IPS DF 19.7 (cell line): ENCODE results near the gene TCL1B.
"Not testable (repeated sequence)": the region's sequence is repeated elsewhere in the genome, so short reads cannot be mapped to it uniquely, and the experiment has no call there.

Experiments used
- DNase-seq: peaks from one replicate; pipeline ENCODE4 v3.0.0-alpha.2; 2013; ENCODE audit warnings: low read depth, low spot score

Gene TCL1B

GRCh38 chr14:95701846-95702221, 15.6 kb downstream of the TCL1B start:
- DNase-seq = no peak

DNA sequence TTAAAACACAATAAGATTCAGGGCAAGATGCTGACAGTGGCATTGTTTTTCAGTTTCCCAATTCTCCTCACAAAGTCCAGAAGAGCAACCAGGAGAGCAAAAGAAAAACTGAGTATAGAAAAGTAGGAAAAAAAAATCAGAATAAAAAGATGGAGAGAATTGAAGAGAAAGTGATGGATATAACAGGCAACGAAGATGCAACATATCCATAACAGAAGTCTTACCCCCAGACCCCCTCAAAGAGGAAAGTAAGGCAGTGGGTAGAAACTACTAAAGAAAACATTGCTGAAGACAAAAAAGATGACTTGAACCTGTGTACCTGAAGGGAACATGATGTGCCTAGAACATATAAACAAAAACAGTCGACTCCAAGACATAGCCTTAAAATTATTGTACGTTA, 17.1 kb downstream of the TCL1B start:
- no peak for DNase-seq

DNA sequence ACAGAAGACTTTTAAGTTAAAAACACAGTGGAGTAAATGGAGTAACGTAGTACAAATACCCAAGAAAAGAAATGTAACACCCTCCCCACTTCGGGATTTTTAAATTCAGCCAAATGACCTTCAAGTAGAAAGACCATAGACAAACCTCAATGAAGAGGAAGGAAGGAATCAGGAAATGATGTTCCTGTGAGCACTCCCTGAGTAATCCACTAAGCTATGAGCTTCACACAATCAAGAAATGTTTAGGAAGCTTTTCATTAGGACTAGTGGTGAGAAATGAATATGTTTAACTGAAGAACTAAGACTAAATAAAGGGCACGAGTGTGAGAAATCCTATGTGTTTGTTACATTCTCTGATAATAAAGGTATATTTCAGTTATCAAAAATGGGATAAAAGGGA, 17.6 kb downstream of the TCL1B start:
- DNase-seq = no peak

GRCh38 chr14:95705518-95705917, 19.3 kb downstream of the TCL1B start:
- no peak for DNase-seq

DNA sequence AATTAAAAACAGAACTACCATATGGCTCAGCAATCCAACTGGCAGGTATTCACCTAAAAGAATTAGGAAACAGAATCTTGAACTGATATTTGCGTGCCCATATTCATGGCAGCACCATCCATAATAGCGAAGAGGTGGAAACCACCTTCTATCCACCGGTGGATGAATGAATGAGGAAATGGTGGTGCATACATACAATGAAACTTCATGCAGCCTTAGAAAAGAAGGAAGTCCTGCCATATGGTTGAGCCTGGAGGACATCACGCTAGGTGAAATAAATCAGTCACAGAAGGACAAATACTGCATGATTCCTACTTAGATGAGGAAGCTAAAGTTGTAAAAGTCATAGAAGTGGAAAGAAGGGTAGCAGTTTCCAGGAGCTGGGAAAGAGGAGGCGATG, 21.1 kb downstream of the TCL1B start:
- no peak for DNase-seq

DNA sequence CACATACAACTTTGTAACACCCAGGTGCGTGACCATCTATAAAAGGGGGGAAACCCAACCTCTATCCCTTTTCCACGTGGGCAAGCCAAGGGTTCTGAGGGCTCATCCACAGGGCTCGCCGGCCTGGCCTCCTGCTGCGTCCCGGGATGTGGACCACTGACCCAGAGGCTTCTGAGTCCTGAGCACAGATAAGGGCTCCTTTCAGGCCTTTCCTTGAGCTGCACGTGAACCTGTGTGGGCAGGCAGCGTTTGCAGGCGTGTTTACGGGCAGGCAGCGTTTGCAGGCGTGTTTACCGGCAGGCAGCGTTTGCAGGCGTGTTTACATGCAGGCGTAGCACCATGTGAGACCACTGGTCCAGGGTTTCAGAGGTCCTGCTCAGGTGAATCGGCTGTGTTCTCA, 23.9 kb downstream of the TCL1B start:
- no peak for DNase-seq

DNA sequence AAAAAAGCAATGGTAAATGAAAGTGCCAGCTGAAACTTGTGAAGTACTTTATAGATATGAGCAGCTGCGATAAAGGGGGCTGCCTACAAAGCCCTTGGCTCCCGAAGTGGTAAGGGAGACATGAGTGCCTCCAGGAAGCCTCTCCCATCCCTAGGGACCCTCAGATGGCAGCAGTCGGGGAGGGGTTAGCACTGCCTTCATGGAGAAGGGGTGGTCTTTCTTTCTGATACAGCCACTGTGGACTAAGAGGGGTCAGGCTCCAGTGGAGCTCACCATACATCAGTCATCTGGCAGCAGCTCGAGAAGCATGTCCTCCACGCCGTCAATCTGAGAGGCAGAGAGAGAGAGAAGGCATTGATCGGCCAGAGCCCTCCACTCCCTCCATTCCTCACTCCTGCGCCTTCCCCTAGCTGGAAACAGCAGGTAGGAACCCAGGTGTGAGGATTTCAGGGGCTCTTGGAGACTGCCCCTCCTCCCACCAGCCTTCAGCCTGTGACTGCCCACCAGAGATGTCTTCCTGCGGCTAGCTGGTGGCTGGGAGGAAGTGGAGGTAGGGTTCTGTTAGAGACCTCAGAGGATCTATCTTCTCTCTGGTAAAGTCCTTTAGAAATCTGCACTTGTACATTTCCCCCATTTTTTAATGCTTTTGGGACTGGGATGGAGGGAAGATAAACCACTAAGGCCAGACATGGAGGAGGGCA, 25.4 kb downstream of the TCL1B start:
- no peak for DNase-seq

- DNase-seq = no peak
Measured at GRCh38 chr14:95712398-95712797, 26.2 kb downstream of the TCL1B start.

DNA sequence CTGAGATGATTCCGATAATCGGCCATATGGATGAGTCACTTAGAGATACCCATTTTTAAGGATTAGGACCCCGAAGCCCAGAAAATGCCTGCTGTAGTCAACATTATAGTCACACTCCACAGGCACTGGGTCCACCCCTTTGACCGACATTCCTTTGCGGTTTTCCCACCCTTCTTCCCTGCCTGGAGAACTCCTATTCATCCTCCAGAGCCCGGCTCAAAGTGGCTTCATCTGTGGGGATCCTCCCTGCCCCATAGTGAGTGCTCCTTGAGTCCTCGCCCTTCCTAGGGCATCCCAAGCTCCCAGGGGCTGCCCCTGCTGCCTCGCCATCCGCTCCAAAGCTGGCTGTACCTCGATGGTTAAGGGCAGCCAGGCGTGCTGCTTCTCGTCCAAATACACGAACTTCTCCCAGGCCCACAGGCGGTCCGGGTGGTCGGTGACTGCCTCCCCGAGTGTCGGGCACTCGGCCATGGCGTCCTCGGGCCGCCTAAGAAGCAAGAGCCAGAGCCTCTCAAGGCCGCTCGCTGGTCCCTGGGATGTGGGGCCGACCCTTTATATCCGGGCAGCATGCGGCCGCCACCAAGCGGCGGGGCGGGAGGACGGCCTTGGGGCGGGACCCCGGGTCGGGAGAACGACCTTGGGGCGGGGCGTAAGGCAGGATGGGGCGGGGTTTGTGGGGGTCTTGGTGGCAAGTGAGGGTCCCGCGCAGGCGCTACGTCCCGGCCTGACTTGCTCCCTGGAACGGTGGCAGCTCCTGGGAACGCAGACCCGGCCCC, 27.6 kb downstream of the TCL1B start, which contains the start of gene TCL1A:
Gene TCL1A (minus strand): TSS at position 530 of the 776 bp plus-strand sequence. CDS start 59 bp downstream, at position 471.
- no peak for DNase-seq

DNA sequence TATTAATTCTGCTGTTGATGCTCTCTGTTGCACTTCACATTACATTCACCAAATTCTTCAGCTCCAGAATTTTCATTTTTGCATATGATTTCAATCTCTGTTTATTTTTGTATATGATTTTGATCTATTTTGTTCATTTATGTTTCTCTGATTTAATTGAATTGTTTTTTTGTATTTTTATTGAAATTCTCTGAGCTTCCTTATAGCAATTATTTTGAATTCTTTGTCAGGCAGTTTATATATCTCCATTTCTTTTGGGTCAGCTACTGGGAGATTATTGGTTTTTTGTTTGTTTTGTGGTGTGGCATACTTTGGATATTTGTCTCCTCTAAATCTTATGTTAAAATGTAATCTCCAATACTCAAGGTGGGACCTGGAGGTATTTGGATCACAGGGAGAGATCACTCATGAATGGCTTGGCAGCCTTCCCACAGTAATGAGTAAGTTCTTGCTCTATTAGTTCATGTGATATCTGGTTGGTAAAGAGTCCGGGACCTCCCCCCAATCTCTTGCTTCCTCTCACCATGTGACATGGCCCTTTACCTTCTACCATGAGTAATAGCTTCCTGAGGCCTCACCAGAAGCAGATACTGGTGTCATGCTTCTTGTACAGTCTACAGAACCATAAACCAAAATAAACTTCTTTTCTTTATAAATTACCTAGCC, 36.4 kb downstream of the TCL1B start:
- no peak for DNase-seq

DNA sequence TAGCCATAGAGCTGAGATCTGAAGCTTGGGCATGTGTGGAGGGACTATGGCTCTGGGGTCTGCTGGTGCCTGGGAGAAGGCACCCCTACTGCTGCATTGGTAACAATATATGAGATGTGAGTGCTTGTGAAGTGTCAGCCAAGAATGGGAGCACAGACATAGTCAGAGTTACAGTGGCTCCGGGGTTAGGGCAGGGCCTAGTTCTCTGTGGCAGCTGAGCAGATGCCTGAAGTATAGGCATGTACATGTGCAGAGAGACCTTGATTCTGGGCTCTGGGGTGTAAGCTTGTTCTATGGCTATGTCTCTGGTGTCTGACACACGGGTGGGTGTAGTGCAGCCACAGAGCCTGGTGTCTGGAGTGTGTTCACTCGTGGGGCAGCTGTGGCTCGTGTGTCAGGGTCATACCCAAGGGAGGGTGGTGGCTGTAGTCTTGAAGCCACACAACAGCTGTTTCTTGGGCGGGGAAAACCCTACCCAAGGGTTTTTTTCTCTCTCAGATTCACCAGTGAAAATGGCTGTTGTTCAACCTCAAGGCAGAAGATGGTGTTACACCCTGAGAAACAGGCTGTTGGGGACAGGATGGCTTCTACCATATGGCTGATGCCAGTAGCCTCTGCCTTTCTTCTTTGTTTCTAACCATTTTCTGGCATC, 39.6 kb downstream of the TCL1B start:
- DNase-seq = no peak

DNA sequence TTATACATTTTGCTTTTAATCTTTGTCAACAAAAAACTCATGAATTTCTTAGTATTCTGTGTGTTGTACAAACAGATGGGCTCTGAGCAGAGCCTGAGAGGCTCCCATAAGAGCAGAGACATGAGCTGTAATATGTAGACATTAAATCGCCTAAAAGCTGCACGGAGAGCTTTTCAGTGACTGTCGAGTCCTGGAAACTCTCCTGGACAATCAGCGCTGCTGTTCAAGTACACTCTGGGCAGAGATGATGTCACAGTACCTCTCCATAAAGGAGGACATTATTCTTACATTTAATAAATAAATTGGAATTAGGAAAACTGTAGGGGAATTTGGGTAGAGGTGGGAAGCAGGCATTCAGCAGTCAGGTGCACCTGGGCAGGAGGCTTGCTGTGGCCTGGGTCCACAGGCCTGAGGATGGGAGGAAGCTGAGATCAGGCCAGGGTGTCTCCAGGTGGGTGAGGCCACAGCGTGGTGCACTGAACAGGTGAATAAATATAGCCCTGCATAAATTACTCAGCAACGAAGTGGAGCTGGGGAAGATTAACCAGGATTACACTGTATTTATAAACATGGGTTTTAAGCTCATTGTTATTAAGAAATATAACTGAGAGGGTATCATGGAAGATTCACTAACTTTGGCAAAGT, 41.0 kb downstream of the TCL1B start:
- DNase-seq = no peak

GRCh38 chr14:95729402-95730028, 43.3 kb downstream of the TCL1B start:
- DNase-seq = not testable (repeated sequence)

DNA sequence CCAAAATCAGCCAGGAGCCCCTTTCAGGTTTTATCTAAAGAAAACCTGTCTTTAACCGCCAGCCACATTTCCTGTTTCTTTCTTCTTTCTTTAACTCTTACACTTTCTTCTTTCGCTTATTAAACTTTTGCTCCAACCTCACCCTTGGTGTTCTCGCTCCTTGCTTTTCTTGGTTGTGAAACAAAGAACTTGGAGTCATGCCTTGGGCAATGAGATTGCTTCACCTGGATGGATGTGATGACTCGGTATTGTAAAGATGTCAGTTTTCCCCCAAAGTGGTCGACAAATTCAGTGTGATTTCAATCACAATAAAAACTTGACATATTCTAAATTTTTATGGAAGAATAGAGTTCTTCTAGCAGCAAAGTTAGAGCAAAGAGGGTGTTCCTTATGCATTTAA, 43.9 kb downstream of the TCL1B start:
- DNase-seq = no peak

DNA sequence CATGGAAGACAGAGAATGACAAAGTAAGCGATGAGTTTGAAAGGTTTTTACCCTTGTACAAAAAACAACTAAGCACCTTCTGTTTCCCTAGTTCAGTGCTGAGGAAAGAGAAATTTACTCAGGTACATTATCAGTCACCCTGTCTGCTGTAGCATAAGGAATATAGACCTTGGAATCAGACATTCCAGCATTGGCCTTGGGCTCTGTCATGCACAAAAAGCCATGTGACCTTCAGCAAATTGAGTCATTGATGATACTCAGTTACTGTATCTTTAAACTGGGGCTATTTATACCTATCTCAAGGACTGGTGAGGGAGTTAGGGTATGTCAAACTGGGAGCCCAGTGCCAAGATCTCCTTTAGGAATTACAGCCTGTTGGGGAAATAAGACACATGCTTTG, 47.0 kb downstream of the TCL1B start:
- no peak for DNase-seq

- DNase-seq = no peak
Measured at GRCh38 chr14:95739356-95739755, 53.1 kb downstream of the TCL1B start.

GRCh38 chr14:95741038-95741490, 54.8 kb downstream of the TCL1B start:
- no peak for DNase-seq

DNA sequence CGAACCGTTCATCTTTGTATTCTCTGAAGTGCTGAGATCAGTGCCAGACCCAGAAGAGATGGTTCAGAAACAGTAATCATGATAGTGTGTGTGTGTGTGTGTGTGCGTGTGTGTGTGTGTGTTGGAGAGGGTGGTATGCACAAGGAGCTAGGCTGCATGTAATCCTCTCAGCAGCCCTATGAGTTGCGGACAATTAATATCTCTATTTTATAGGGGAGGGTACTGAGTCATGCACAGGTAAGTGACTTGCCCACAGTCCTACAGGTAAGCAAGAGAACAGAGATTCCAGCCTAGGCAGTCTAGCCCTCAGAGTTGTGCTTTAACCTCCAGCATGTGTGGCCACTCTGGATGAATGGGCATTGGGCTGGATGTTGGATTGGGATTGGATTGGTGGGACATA, 55.6 kb downstream of the TCL1B start:
- DNase-seq = no peak
